HEK293 (cell line): ENCODE measurements around the gene TRIM46.
A peak's percentile ranks its signal among the peaks of the same experiment; 100 is the strongest.

Experiments
- GLIS1 ChIP-seq: fragments of 450-650 bp; formaldehyde crosslinking; IDR thresholded peaks from 2 replicates; pipeline ENCODE4 v1.5.1; 2016; ENCODE audit warnings: missing biosample characterization, missing genetic modification characterization
- KLF9 ChIP-seq: fragments of 450-650 bp; formaldehyde crosslinking; IDR thresholded peaks from 2 replicates; pipeline ENCODE4 v1.5.1; 2016; ENCODE audit warnings: missing biosample characterization, missing genetic modification characterization, low read depth
- MYNN ChIP-seq: fragments of 450-650 bp; formaldehyde crosslinking; IDR thresholded peaks from 2 replicates; pipeline ENCODE4 v1.5.1; 2016; ENCODE audit warnings: missing biosample characterization, missing genetic modification characterization, borderline replicate concordance
- MZF1 ChIP-seq: fragments of 450-650 bp; formaldehyde crosslinking; IDR thresholded peaks from 2 replicates; pipeline ENCODE4 v1.5.1; 2017; ENCODE audit warnings: missing biosample characterization, missing genetic modification characterization, borderline replicate concordance
- OSR2 ChIP-seq: fragments of 450-650 bp; formaldehyde crosslinking; IDR thresholded peaks from 2 replicates; pipeline ENCODE4 v1.5.1; 2016; ENCODE audit warnings: missing biosample characterization, missing genetic modification characterization
- SCRT1 ChIP-seq: fragments of 450-650 bp; formaldehyde crosslinking; IDR thresholded peaks from 2 replicates; pipeline ENCODE4 v1.5.1; 2016; ENCODE audit warnings: missing biosample characterization, missing genetic modification characterization, borderline replicate concordance
- SP2 ChIP-seq: fragments of 450-650 bp; formaldehyde crosslinking; IDR thresholded peaks from 2 replicates; pipeline ENCODE4 v1.5.1; 2016; ENCODE audit warnings: missing biosample characterization, missing genetic modification characterization
- SP7 ChIP-seq: fragments of 450-650 bp; formaldehyde crosslinking; IDR thresholded peaks from 2 replicates; pipeline ENCODE4 v1.5.1; 2016; ENCODE audit warnings: missing biosample characterization, missing genetic modification characterization
- ZBTB1 ChIP-seq: fragments of 450-650 bp; formaldehyde crosslinking; IDR thresholded peaks from 2 replicates; pipeline ENCODE4 v1.5.1; 2016; ENCODE audit warnings: missing biosample characterization, missing genetic modification characterization
- ZBTB11 ChIP-seq: fragments of 450-650 bp; formaldehyde crosslinking; conservative IDR thresholded peaks from 2 replicates; pipeline ENCODE4 v1.5.1; 2016; ENCODE audit warnings: low read depth, missing biosample characterization, missing genetic modification characterization
- ZBTB48 ChIP-seq: fragments of 450-650 bp; formaldehyde crosslinking; IDR thresholded peaks from 2 replicates; pipeline ENCODE4 v1.5.1; 2016; ENCODE audit warnings: missing biosample characterization, missing genetic modification characterization
- ZFP41 ChIP-seq: fragments of 450-650 bp; formaldehyde crosslinking; IDR thresholded peaks from 2 replicates; pipeline ENCODE4 v1.5.1; 2016; ENCODE audit warnings: missing biosample characterization, missing genetic modification characterization, borderline replicate concordance
- ZFP69B ChIP-seq: fragments of 450-650 bp; formaldehyde crosslinking; IDR thresholded peaks from 2 replicates; pipeline ENCODE4 v1.5.1; 2016; ENCODE audit warnings: missing biosample characterization, missing genetic modification characterization
- ZNF10 ChIP-seq: fragments of 450-650 bp; formaldehyde crosslinking; IDR thresholded peaks from 2 replicates; pipeline ENCODE4 v1.5.1; 2017; ENCODE audit warnings: missing biosample characterization, missing genetic modification characterization
- ZNF146 ChIP-seq: fragments of 450-650 bp; formaldehyde crosslinking; IDR thresholded peaks from 2 replicates; pipeline ENCODE4 v1.5.1; 2016; ENCODE audit warnings: missing biosample characterization, missing genetic modification characterization
- ZNF292 ChIP-seq: fragments of 450-650 bp; formaldehyde crosslinking; IDR thresholded peaks from 2 replicates; pipeline ENCODE4 v1.5.1; 2016; ENCODE audit warnings: low read depth, missing biosample characterization, missing genetic modification characterization, borderline replicate concordance
- ZNF350 ChIP-seq: fragments of 450-650 bp; formaldehyde crosslinking; IDR thresholded peaks from 2 replicates; pipeline ENCODE4 v1.5.0; 2017; ENCODE audit warnings: missing biosample characterization, mild to moderate bottlenecking, missing genetic modification characterization
- ZNF404 ChIP-seq: fragments of 450-650 bp; formaldehyde crosslinking; IDR thresholded peaks from 2 replicates; pipeline ENCODE4 v1.5.1; 2017; ENCODE audit warnings: missing biosample characterization, missing genetic modification characterization
- ZNF416 ChIP-seq: fragments of 450-650 bp; formaldehyde crosslinking; IDR thresholded peaks from 2 replicates; pipeline ENCODE4 v1.5.1; 2016; ENCODE audit warnings: missing biosample characterization, missing genetic modification characterization
- ZNF449 ChIP-seq: fragments of 450-650 bp; formaldehyde crosslinking; IDR thresholded peaks from 2 replicates; pipeline ENCODE4 v1.5.1; 2017; ENCODE audit warnings: missing biosample characterization, mild to moderate bottlenecking, missing genetic modification characterization, moderate library complexity
- ZNF48 ChIP-seq: fragments of 450-650 bp; formaldehyde crosslinking; IDR thresholded peaks from 2 replicates; pipeline ENCODE4 v1.5.1; 2016; ENCODE audit warnings: missing biosample characterization, missing genetic modification characterization
- ZNF513 ChIP-seq: fragments of 450-650 bp; IDR thresholded peaks from 2 replicates; pipeline ENCODE4 v1.5.1; 2018; ENCODE audit warnings: missing biosample characterization, missing genetic modification characterization
- ZNF548 ChIP-seq: fragments of 450-650 bp; formaldehyde crosslinking; IDR thresholded peaks from 2 replicates; pipeline ENCODE4 v1.5.1; 2016; ENCODE audit warnings: missing biosample characterization, missing genetic modification characterization
- ZNF600 ChIP-seq: fragments of 450-650 bp; formaldehyde crosslinking; IDR thresholded peaks from 2 replicates; pipeline ENCODE4 v1.5.1; 2016; ENCODE audit warnings: missing biosample characterization, missing genetic modification characterization
- ZNF629 ChIP-seq: fragments of 450-650 bp; formaldehyde crosslinking; IDR thresholded peaks from 2 replicates; pipeline ENCODE4 v1.5.1; 2017; ENCODE audit warnings: missing biosample characterization, missing genetic modification characterization
- ZNF76 ChIP-seq: fragments of 450-650 bp; formaldehyde crosslinking; IDR thresholded peaks from 2 replicates; pipeline ENCODE4; 2016; ENCODE audit warnings: low read depth, missing biosample characterization, missing genetic modification characterization, borderline replicate concordance
- ZNF785 ChIP-seq: fragments of 450-650 bp; formaldehyde crosslinking; IDR thresholded peaks from 2 replicates; pipeline ENCODE4 v1.5.1; 2016; ENCODE audit warnings: missing biosample characterization, missing genetic modification characterization
- TF ChIP-seq, protein P1 (sequence below): fragments of 450-650 bp; formaldehyde crosslinking; IDR thresholded peaks from 2 replicates; pipeline ENCODE4 v1.5.1; 2016; ENCODE audit warnings: missing biosample characterization, missing genetic modification characterization
- TF ChIP-seq, protein P2 (sequence below): fragments of 450-650 bp; formaldehyde crosslinking; IDR thresholded peaks from 2 replicates; pipeline ENCODE4 v1.5.1; 2016; ENCODE audit warnings: missing biosample characterization, missing genetic modification characterization
- TF ChIP-seq, protein P3 (sequence below): fragments of 450-650 bp; formaldehyde crosslinking; IDR thresholded peaks from 2 replicates; pipeline ENCODE4 v1.5.1; 2016; ENCODE audit warnings: missing biosample characterization, missing genetic modification characterization

The TRIM46 gene

DNA sequence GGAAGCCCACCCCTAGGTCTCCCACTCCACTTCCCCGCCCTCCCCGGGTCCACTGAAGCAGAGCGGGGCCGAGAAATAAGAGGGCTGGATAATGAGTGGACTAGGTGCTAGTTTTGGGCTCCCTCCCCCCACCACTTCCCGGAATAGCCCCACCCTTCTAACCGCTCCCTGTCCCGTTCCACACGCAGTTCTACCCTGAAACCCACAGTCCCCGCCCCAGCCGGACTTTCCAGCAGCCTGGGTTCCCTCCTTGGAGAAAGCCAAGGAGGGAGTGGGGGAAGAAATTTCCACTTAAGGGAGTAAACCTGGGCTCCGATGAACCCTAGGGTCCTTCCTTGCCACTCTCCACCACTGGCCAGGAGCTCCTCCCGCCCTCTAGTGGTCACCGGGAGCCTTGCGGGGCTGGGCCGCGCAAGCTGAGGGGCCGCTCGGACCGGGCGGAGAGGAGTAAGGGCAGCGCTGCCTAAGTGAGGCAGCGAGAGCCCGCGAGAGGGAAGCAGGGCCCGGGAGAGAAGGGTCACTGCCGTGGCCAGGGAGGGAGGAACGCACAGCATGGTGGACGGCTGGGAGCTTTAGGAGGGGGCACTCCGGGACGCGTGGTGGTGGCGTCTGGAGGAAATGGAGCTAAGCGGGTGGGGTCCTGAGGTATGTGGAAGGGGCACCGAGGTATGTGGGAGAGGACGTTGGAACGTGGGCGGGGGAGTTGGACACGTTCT, 19.8 kb downstream of the TRIM46 start (continued):
- TF ChIP-seq ZNF292 (tag by site-specific recombination) (no peak), ZNF416 (tag by site-specific recombination) (no peak), ZBTB1 (tag by site-specific recombination) (0 out of 2 replicates have a peak, but pooled peaks have one; percentile 38), ZNF404 (tag by site-specific recombination) (no peak), ZNF449 (tag by site-specific recombination) (no peak; the same call in 1 of the 2 replicates), ZNF146 (no peak), ZNF600 (tag by site-specific recombination) (peak; percentile 84), ZBTB11 (tag by site-specific recombination) (peak; percentile 48), SP7 (tag by site-specific recombination) (peak; percentile 79; the same call in 1 of the 2 replicates), OSR2 (tag by site-specific recombination) (no peak), ZNF350 (tag by site-specific recombination) (no peak), MZF1 (no peak), ZNF548 (tag by site-specific recombination) (no peak), MYNN (tag by site-specific recombination) (no peak), ZNF629 (tag by site-specific recombination) (peak; percentile 23; the same call in 1 of the 2 replicates), ZBTB48 (tag by site-specific recombination) (peak; percentile 99), ZNF48 (no peak), SP2 (tag by site-specific recombination) (peak; percentile 52), ZFP69B (tag by site-specific recombination) (peak; percentile 59), ZNF76 (tag by site-specific recombination) (peak; percentile 68; the same call in 1 of the 2 replicates), ZFP41 (no peak), ZNF10 (no peak; the same call in 1 of the 2 replicates), GLIS1 (tag by site-specific recombination) (peak; percentile 61; the same call in 1 of the 2 replicates), ZNF785 (tag by site-specific recombination) (no peak), ZNF513 (tag by site-specific recombination) (no peak), SCRT1 (tag by site-specific recombination) (no peak), KLF9 (tag by site-specific recombination) (peak; percentile 63)
- TF ChIP-seq, protein P1, sequence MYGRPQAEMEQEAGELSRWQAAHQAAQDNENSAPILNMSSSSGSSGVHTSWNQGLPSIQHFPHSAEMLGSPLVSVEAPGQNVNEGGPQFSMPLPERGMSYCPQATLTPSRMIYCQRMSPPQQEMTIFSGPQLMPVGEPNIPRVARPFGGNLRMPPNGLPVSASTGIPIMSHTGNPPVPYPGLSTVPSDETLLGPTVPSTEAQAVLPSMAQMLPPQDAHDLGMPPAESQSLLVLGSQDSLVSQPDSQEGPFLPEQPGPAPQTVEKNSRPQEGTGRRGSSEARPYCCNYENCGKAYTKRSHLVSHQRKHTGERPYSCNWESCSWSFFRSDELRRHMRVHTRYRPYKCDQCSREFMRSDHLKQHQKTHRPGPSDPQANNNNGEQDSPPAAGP: peak; percentile 97
- TF ChIP-seq, protein P2, sequence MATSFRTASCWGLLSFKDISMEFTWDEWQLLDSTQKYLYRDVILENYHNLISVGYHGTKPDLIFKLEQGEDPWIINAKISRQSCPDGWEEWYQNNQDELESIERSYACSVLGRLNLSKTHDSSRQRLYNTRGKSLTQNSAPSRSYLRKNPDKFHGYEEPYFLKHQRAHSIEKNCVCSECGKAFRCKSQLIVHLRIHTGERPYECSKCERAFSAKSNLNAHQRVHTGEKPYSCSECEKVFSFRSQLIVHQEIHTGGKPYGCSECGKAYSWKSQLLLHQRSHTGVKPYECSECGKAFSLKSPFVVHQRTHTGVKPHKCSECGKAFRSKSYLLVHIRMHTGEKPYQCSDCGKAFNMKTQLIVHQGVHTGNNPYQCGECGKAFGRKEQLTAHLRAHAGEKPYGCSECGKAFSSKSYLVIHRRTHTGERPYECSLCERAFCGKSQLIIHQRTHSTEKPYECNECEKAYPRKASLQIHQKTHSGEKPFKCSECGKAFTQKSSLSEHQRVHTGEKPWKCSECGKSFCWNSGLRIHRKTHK (tag by site-specific recombination): no peak
- TF ChIP-seq, protein P3, sequence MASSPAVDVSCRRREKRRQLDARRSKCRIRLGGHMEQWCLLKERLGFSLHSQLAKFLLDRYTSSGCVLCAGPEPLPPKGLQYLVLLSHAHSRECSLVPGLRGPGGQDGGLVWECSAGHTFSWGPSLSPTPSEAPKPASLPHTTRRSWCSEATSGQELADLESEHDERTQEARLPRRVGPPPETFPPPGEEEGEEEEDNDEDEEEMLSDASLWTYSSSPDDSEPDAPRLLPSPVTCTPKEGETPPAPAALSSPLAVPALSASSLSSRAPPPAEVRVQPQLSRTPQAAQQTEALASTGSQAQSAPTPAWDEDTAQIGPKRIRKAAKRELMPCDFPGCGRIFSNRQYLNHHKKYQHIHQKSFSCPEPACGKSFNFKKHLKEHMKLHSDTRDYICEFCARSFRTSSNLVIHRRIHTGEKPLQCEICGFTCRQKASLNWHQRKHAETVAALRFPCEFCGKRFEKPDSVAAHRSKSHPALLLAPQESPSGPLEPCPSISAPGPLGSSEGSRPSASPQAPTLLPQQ (tag by site-specific recombination): peak; percentile 82
